DOHH2 (cell line): ENCODE measurements around the gene NOS3.

ENCODE experiments used
- EZH2phosphoT487 ChIP-seq: fragments of 200-600 bp; sonication (generic); IDR thresholded peaks from 2 replicates; pipeline ENCODE4 v1.6.1; 2017; ENCODE audit warnings: borderline replicate concordance, mild to moderate bottlenecking, antibody characterized with exemption, low read length, moderate library complexity, mixed read lengths
- TF ChIP-seq, protein P1 (sequence below): fragments of 200-600 bp; sonication (generic); IDR thresholded peaks from one replicate; pipeline ENCODE4 v1.5.1; 2014; ENCODE audit warnings: antibody characterized with exemption, mild to moderate bottlenecking, low read depth, low read length; ENCODE audit not compliant: poor library complexity, severe bottlenecking

DNA sequence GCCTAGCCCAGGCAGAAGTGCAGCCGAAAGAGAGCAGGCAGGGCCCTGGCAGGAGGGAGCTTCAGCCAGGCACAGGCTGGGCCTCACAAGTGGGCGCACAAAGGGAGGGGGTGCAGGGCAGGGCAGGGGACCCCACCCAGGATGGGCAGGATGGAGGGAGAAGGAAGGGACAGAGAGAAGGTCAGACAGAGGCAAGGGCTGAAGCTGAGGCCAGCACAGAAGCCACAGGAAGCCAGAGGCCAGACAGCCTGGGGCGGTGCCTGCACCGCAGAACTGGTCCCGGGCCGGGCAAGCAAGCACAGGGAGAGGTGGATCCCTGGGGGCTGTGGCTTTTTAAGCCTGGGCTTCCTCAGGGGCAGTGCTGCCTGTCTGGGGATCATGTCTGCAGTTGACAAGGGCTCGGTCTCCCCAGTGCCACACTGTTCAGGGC is 16.7 kb downstream of the NOS3 start:
- TF ChIP-seq, protein P1, sequence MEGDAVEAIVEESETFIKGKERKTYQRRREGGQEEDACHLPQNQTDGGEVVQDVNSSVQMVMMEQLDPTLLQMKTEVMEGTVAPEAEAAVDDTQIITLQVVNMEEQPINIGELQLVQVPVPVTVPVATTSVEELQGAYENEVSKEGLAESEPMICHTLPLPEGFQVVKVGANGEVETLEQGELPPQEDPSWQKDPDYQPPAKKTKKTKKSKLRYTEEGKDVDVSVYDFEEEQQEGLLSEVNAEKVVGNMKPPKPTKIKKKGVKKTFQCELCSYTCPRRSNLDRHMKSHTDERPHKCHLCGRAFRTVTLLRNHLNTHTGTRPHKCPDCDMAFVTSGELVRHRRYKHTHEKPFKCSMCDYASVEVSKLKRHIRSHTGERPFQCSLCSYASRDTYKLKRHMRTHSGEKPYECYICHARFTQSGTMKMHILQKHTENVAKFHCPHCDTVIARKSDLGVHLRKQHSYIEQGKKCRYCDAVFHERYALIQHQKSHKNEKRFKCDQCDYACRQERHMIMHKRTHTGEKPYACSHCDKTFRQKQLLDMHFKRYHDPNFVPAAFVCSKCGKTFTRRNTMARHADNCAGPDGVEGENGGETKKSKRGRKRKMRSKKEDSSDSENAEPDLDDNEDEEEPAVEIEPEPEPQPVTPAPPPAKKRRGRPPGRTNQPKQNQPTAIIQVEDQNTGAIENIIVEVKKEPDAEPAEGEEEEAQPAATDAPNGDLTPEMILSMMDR = no peak
- no peak for TF ChIP-seq EZH2phosphoT487
